ENCODE data around the gene DGCR2. TPM values are rescaled to one million over a fixed set of nuclear protein-coding genes. Genes with fewer than 3 reads are reported as not detected.

The DGCR2 gene
- total RNA-seq = 47.1 and 78.5 TPM in 2 replicates

GRCh38 chr22:19122143-19122751 lies at the start of gene DGCR2:
Gene DGCR2, minus strand, starts transcription at chr22:19122412. Its CDS starts 206 bp downstream, at chr22:19122206.

GRCh38 chr22:19149991-19150390 lies 27.8 kb upstream of the DGCR2 start, which contains the start of gene GSC2:
Gene GSC2, minus strand, starts transcription at chr22:19150292. Its CDS starts 9 bp downstream, at chr22:19150283.

GRCh38 chr22:19130959-19131684 lies 8.9 kb upstream of the DGCR2 start, which contains the start of gene TSSK2:
Gene TSSK2, plus strand, starts transcription at chr22:19131308. Its CDS starts 92 bp downstream, at chr22:19131400.

Small RNAs within 50 kb of the gene (small RNA-seq; reads per million reads assigned to genes)
- gene RF00019 (ENCODE audit: low replicate concordance) = not detected

Other genes with a start within 250 kb of the DGCR2 start
- 0.88 and 1.1 TPM in 2 replicates for gene DGCR6, start 216.1 kb downstream of the DGCR2 start, total RNA-seq
- 0.44 TPM in 1 of 2 replicates, not detected in the other for gene PRODH, start 186.1 kb downstream of the DGCR2 start, total RNA-seq
- gene TSSK2, start 8.9 kb upstream of the DGCR2 start, total RNA-seq = not detected in 2 replicates
- gene ESS2, start 22.2 kb upstream of the DGCR2 start, total RNA-seq = 13.6 and 19.9 TPM in 2 replicates
- not detected in 2 replicates for gene GSC2, start 27.9 kb upstream of the DGCR2 start, total RNA-seq
- 106 and 118 TPM in 2 replicates for gene SLC25A1, start 56.3 kb upstream of the DGCR2 start, total RNA-seq
- gene CLTCL1, start 169.3 kb upstream of the DGCR2 start, total RNA-seq = 12.7 and 15.3 TPM in 2 replicates

Measured in placental pericyte (primary cell).